Trophoblast cell (in vitro differentiated cells and primary cell): ENCODE measurements around the gene MRPL2.

Experiments
- DNase-seq, 2 donors: peaks; one replicate each; pipeline ENCODE4 v3.0.0-alpha.2; 2016
- H2AFZ ChIP-seq: 2 replicates; pipeline ENCODE4 v1.6.1; 2013; ENCODE audit warnings: low read length, moderate library complexity, mild to moderate bottlenecking; ENCODE audit not compliant: insufficient read depth, poor library complexity
- H2AK5ac ChIP-seq: 2 replicates; pipeline ENCODE4 v1.6.1; 2013; ENCODE audit warnings: mild to moderate bottlenecking, low read length
- H2BK120ac ChIP-seq: 2 replicates; pipeline ENCODE4 v1.6.1; 2013; ENCODE audit warnings: low read length, mild to moderate bottlenecking, moderate library complexity; ENCODE audit not compliant: insufficient read depth, poor library complexity
- H2BK12ac ChIP-seq: 2 replicates; pipeline ENCODE4 v1.6.1; 2013; ENCODE audit warnings: mild to moderate bottlenecking, low read length, moderate library complexity
- H2BK5ac ChIP-seq: 2 replicates; pipeline ENCODE4 v1.6.1; 2013; ENCODE audit warnings: low read length, low read depth, moderate library complexity, mild to moderate bottlenecking; ENCODE audit not compliant: poor library complexity
- H3K14ac ChIP-seq: 2 replicates; pipeline ENCODE4 v1.6.1; 2013; ENCODE audit warnings: mild to moderate bottlenecking, low read length
- H3K18ac ChIP-seq: 2 replicates; pipeline ENCODE4 v1.6.1; 2013; ENCODE audit warnings: mild to moderate bottlenecking, low read length
- H3K23ac ChIP-seq: 2 replicates; pipeline ENCODE4 v1.6.1; 2013; ENCODE audit warnings: low read length
- H3K27ac ChIP-seq: 2 replicates; pipeline ENCODE4 v1.5.1; 2013; ENCODE audit warnings: low read depth, mild to moderate bottlenecking, inconsistent platforms, low read length, moderate library complexity
- H3K27me3 ChIP-seq: 2 replicates; pipeline ENCODE4 v1.6.1; 2013; ENCODE audit warnings: inconsistent platforms, mild to moderate bottlenecking, low read length, moderate library complexity; ENCODE audit not compliant: insufficient read depth
- H3K36me3 ChIP-seq, 2 experiments: 1 replicate in 1 of 2; 2 replicates in 1 of 2; pipeline ENCODE4 v1.6.1; 2013; ENCODE audit warnings: low read length in 2 of 2, mild to moderate bottlenecking in 2 of 2, moderate library complexity in 1 of 2; ENCODE audit not compliant: insufficient read depth in 2 of 2, control insufficient read depth in 1 of 2
- H3K4ac ChIP-seq: 2 replicates; pipeline ENCODE4 v1.6.1; 2013; ENCODE audit warnings: low read depth, mild to moderate bottlenecking, low read length, moderate library complexity
- H3K4me1 ChIP-seq, 2 experiments: 1 replicate in 1 of 2; 2 replicates in 1 of 2; pipeline ENCODE4 v1.6.1; 2013; ENCODE audit warnings: low read length in 2 of 2, mild to moderate bottlenecking in 2 of 2, moderate library complexity in 1 of 2; ENCODE audit not compliant: insufficient read depth in 2 of 2, control insufficient read depth in 1 of 2
- H3K4me2 ChIP-seq: 2 replicates; pipeline ENCODE4 v1.6.1; 2013; ENCODE audit warnings: inconsistent platforms, mild to moderate bottlenecking, low read length, moderate library complexity
- H3K4me3 ChIP-seq: 2 replicates; pipeline ENCODE4 v1.5.1; 2013; ENCODE audit warnings: mild to moderate bottlenecking, low read depth, low read length, inconsistent platforms
- H3K79me1 ChIP-seq: one replicate; pipeline ENCODE4 v1.6.1; 2013; ENCODE audit warnings: low read length
- H3K79me2 ChIP-seq: 2 replicates; pipeline ENCODE4 v1.6.1; 2013; ENCODE audit warnings: low read length, mild to moderate bottlenecking; ENCODE audit not compliant: control insufficient read depth, insufficient read depth, poor library complexity
- H3K9ac ChIP-seq: 2 replicates; pipeline ENCODE4 v1.6.1; 2013; ENCODE audit warnings: mild to moderate bottlenecking, low read length
- H3K9me3 ChIP-seq: 2 replicates; pipeline ENCODE4 v1.6.1; 2013; ENCODE audit warnings: low read depth, mild to moderate bottlenecking, control low read depth, inconsistent platforms, low read length; ENCODE audit not compliant: insufficient read depth
- H4K12ac ChIP-seq: 2 replicates; pipeline ENCODE4 v1.6.1; 2013; ENCODE audit warnings: low read depth, mild to moderate bottlenecking, low read length, moderate library complexity
- H4K8ac ChIP-seq: 2 replicates; pipeline ENCODE4 v1.6.1; 2013; ENCODE audit warnings: low read depth, mild to moderate bottlenecking, low read length, moderate library complexity
- H4K91ac ChIP-seq: one replicate; pipeline ENCODE4 v1.6.1; 2013; ENCODE audit warnings: low read depth, mild to moderate bottlenecking, low read length, moderate library complexity
- WGBS: extraction: QIAGEN DNeasy Blood & Tissue Kit; methylation state at CpG from one replicate; pipeline ENCODE4 v1.1.7; 2013; ENCODE audit warnings: missing lambda C conversion rate; ENCODE audit not compliant: insufficient read length, insufficient coverage; ENCODE audit errors: extremely low coverage; 5-methylcytosine and 5-hydroxymethylcytosine counted together

Gene MRPL2

GRCh38 chr6:43091436-43091991 lies 32.3 kb upstream of the MRPL2 start:
- no peaks in the 10 kb centered on the region for H3K9me3 ChIP-seq
- no peaks in the 10 kb centered on the region for H3K27me3 ChIP-seq
- no peak overlapping the region for H4K12ac ChIP-seq
- no CpG with 5 or more reads among the region's 10 CpGs for WGBS
- H3K4ac ChIP-seq = peak overlapping the region; percentile 44
- no peak overlapping the region for H3K4me2 ChIP-seq
- H2BK12ac ChIP-seq = no peak overlapping the region
- no peak overlapping the region for H3K18ac ChIP-seq
- H2BK120ac ChIP-seq = no peak overlapping the region
- no peak overlapping the region for H3K4me3 ChIP-seq
- H3K79me2 ChIP-seq = peaks cover 19% of the 10 kb centered on the region
- H3K36me3 ChIP-seq = peaks cover 0 to 3% of the 10 kb centered on the region in 2 experiments
- no peak overlapping the region for H3K9ac ChIP-seq
- H3K14ac ChIP-seq = no peak overlapping the region
- no peak overlapping the region for H4K91ac ChIP-seq
- H2AFZ ChIP-seq = no peak overlapping the region
- H3K4me1 ChIP-seq = peaks cover 46 to 55% of the 10 kb centered on the region in 2 experiments
- H4K8ac ChIP-seq = no peak overlapping the region
- H3K27ac ChIP-seq = no peak overlapping the region
- DNase-seq = no peak
- H2BK5ac ChIP-seq = no peak overlapping the region
- no peak overlapping the region for H2AK5ac ChIP-seq
- no peak overlapping the region for H3K23ac ChIP-seq
- peaks cover 16% of the 10 kb centered on the region for H3K79me1 ChIP-seq

- Histone ChIP-seq H3K14ac (no peak overlapping the region), H3K23ac (no peak overlapping the region), H4K12ac (no peak overlapping the region), H4K91ac (no peak overlapping the region), H3K9me3 (no peaks in the 10 kb centered on the region), H2AK5ac (no peak overlapping the region), H3K4me2 (no peak overlapping the region), H2BK5ac (no peak overlapping the region), H3K4me1 (peaks cover 41 to 53% of the 10 kb centered on the region in 2 experiments), H3K36me3 (peaks cover 0 to 3% of the 10 kb centered on the region in 2 experiments), H3K79me1 (peaks cover 12% of the 10 kb centered on the region), H2BK120ac (no peak overlapping the region), H2AFZ (no peak overlapping the region), H3K4ac (peak overlapping the region; percentile 42), H3K79me2 (peaks cover 24% of the 10 kb centered on the region), H3K27ac (no peak overlapping the region), H3K9ac (no peak overlapping the region), H3K27me3 (no peaks in the 10 kb centered on the region), H3K4me3 (no peak overlapping the region), H2BK12ac (peak overlapping the region; percentile 44), H3K18ac (peak overlapping the region; percentile 42), H4K8ac (no peak overlapping the region)
- WGBS = no CpG with 5 or more reads among the region's 5 CpGs
- DNase-seq = no peak
Measured at GRCh38 chr6:43091020-43091419, 31.8 kb upstream of the MRPL2 start.

DNA sequence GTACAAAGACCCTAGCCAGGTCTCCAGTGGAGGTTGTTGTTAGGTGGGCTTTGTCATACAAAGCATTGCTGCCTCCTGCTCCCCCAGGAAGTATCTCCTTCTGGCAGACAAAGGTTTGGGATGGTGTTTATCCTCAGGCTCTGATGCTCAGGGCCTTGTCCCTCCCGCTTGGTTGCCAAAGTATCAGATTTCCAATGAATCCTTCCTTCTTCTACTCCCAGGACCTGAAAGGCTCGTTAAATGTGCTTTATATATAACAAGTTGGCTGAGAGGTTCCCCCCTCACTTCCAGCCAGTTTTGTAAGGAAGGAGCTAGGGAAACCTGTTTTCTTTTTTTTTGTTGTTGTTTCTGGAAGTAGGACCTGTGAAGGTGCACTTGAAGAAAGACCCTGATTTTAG lies 31.3 kb upstream of the MRPL2 start:
- no peak overlapping the region for H4K12ac ChIP-seq
- H3K9ac ChIP-seq = no peak overlapping the region
- no peak for DNase-seq
- peaks cover 9% of the 10 kb centered on the region for H3K79me1 ChIP-seq
- H3K27ac ChIP-seq = peak overlapping the region; percentile 70
- no peak overlapping the region for H3K14ac ChIP-seq
- peaks cover 24% of the 10 kb centered on the region for H3K79me2 ChIP-seq
- H3K36me3 ChIP-seq = peaks cover 0 to 3% of the 10 kb centered on the region in 2 experiments
- H3K4me2 ChIP-seq = peak overlapping the region; percentile 37
- no peak overlapping the region for H4K8ac ChIP-seq
- peaks cover 38 to 50% of the 10 kb centered on the region in 2 experiments for H3K4me1 ChIP-seq
- H3K27me3 ChIP-seq = no peaks in the 10 kb centered on the region
- H2AFZ ChIP-seq = no peak overlapping the region
- H3K18ac ChIP-seq = peak overlapping the region; percentile 42
- H3K4ac ChIP-seq = peak overlapping the region; percentile 42
- peak overlapping the region; percentile 44 for H2BK12ac ChIP-seq
- no peak overlapping the region for H2AK5ac ChIP-seq
- no peak overlapping the region for H2BK120ac ChIP-seq
- no peak overlapping the region for H4K91ac ChIP-seq
- H3K23ac ChIP-seq = no peak overlapping the region
- H3K4me3 ChIP-seq = no peak overlapping the region
- H2BK5ac ChIP-seq = peak overlapping the region; percentile 4
- H3K9me3 ChIP-seq = no peaks in the 10 kb centered on the region
- WGBS = no CpG with 5 or more reads among the region's 2 CpGs

DNA sequence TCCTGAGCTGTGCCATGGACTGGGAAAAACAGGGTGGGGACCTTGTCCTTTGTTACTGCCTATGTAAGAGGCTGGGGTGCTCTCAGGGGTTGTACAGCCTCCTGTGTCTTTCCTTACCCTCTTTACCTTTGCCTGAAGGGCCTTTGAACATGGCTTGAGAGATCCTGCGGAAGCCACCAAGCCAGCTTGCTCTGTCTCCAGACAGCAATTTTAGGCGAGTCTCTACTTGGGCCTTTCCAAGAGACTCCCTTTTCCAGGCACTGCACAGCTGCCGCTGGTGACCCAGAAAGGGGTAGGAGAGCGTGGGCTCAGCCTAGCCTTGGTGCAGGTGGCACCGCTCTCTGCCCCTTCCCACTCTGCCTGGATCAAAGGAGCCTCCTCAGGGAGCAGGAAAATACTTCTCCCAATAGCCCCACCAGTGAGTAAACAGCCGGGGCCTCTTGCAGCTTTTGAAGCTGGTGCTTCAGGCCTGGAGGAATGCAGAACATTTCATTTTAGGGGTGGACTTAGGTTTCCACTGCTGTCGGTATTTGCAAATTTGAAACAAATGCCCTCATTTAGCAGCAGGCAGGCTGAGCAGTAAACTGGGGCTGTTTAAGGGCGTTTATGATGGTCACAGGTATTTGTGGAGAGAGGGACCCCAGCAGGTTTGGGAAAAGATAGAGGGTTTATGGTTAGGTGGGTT lies 30.8 kb upstream of the MRPL2 start:
- H3K27me3 ChIP-seq = no peaks in the 10 kb centered on the region
- peaks cover 9% of the 10 kb centered on the region for H3K79me1 ChIP-seq
- no peak overlapping the region for H3K9ac ChIP-seq
- H3K9me3 ChIP-seq = no peaks in the 10 kb centered on the region
- H4K12ac ChIP-seq = no peak overlapping the region
- peak overlapping the region; percentile 11 for H4K8ac ChIP-seq
- no CpG with 5 or more reads among the region's 8 CpGs for WGBS
- DNase-seq = no peak
- H4K91ac ChIP-seq = peak overlapping the region; percentile 7
- peak overlapping the region; percentile 37 for H3K4me2 ChIP-seq
- peak overlapping the region; percentile 4 for H2BK5ac ChIP-seq
- H3K23ac ChIP-seq = no peak overlapping the region
- peaks cover 0 to 3% of the 10 kb centered on the region in 2 experiments for H3K36me3 ChIP-seq
- H2BK12ac ChIP-seq = no peak overlapping the region
- peak overlapping the region; percentile 70 for H3K27ac ChIP-seq
- H3K79me2 ChIP-seq = peaks cover 28% of the 10 kb centered on the region
- H3K14ac ChIP-seq = peak overlapping the region; percentile 20
- peak overlapping the region; percentile 73 for H3K18ac ChIP-seq
- H2AK5ac ChIP-seq = no peak overlapping the region
- peak overlapping the region; percentile 42 for H3K4ac ChIP-seq
- H2AFZ ChIP-seq = no peak overlapping the region
- no peak overlapping the region for H2BK120ac ChIP-seq
- H3K4me1 ChIP-seq = peaks cover 34 to 47% of the 10 kb centered on the region in 2 experiments
- H3K4me3 ChIP-seq = no peak overlapping the region
